Measurements from ENCODE around the gene MTSS2.

Gene MTSS2

GRCh38 chr16:70692130-70692872 is 6.4 kb upstream of the MTSS2 start:
- no peak overlapping the region for H3K56ac ChIP-seq (ENCODE audit: low read length)

GRCh38 chr16:70691223-70692129 is 5.6 kb upstream of the MTSS2 start:
- H2AK5ac ChIP-seq (ENCODE audit: low read length): no peak overlapping the region
- H2BK15ac ChIP-seq (replicated peaks; ENCODE audit: low read depth): no peak overlapping the region
- no peaks in the 10 kb centered on the region for H3K79me1 ChIP-seq (ENCODE audit: low read length)
- no peak overlapping the region for H3K56ac ChIP-seq (ENCODE audit: low read length)
- no peak overlapping the region for H4K8ac ChIP-seq (ENCODE audit: low read depth, low read length)
- no peak overlapping the region for H3K4ac ChIP-seq (ENCODE audit: low read depth, low read length)
- no peak overlapping the region for H3K4me2 ChIP-seq (ENCODE audit: low read length)
- DNase-seq: peak; percentile 87
- no peaks in the 10 kb centered on the region for H3K79me2 ChIP-seq (ENCODE audit: control insufficient read depth, insufficient read depth, low read length)
- no peak overlapping the region for H3K23ac ChIP-seq (ENCODE audit: low read length)
- no peak overlapping the region for H3K27ac ChIP-seq (ENCODE audit: low read depth, low read length)
- WGBS (ENCODE audit: extremely low coverage, insufficient coverage, low lambda C conversion rate): no CpG with 5 or more reads among the region's 26 CpGs
- peaks cover 6% of the 10 kb centered on the region for H3K4me1 ChIP-seq (ENCODE audit: control insufficient read depth, low read depth, low read length)
- no peak overlapping the region for H4K5ac ChIP-seq (ENCODE audit: low read length)
- no peak overlapping the region for H3K18ac ChIP-seq (ENCODE audit: low read length)
- no peak overlapping the region for H3K9ac ChIP-seq (ENCODE audit: low read length)
- no peaks in the 10 kb centered on the region for H3K27me3 ChIP-seq (ENCODE audit: insufficient read depth, low read length, poor library complexity)
- H3K4me3 ChIP-seq (ENCODE audit: low read length): no peak overlapping the region
- H2BK120ac ChIP-seq (ENCODE audit: low read depth, low read length): no peak overlapping the region
- no peaks in the 10 kb centered on the region for H3K36me3 ChIP-seq (ENCODE audit: control insufficient read depth, insufficient read depth, low read length)
- H2BK5ac ChIP-seq (ENCODE audit: low read length): no peak overlapping the region

More at GRCh38 chr16:70692130-70692872, 6.4 kb upstream of the MTSS2 start:
- Histone ChIP-seq H3K18ac (ENCODE audit: low read length) (no peak overlapping the region), H3K36me3 (ENCODE audit: control insufficient read depth, insufficient read depth, low read length) (no peaks in the 10 kb centered on the region), H3K9ac (ENCODE audit: low read length) (no peak overlapping the region), H3K79me2 (ENCODE audit: control insufficient read depth, insufficient read depth, low read length) (no peaks in the 10 kb centered on the region), H3K4me1 (ENCODE audit: control insufficient read depth, low read depth, low read length) (peaks cover 6% of the 10 kb centered on the region), H4K8ac (ENCODE audit: low read depth, low read length) (no peak overlapping the region), H3K4me3 (ENCODE audit: low read length) (no peak overlapping the region), H3K27me3 (ENCODE audit: insufficient read depth, low read length, poor library complexity) (no peaks in the 10 kb centered on the region), H2AK5ac (ENCODE audit: low read length) (no peak overlapping the region), H3K4me2 (ENCODE audit: low read length) (no peak overlapping the region), H2BK120ac (ENCODE audit: low read depth, low read length) (no peak overlapping the region), H2BK15ac (replicated peaks; ENCODE audit: low read depth) (no peak overlapping the region), H3K4ac (ENCODE audit: low read depth, low read length) (no peak overlapping the region), H2BK5ac (ENCODE audit: low read length) (no peak overlapping the region), H3K23ac (ENCODE audit: low read length) (no peak overlapping the region), H3K27ac (ENCODE audit: low read depth, low read length) (no peak overlapping the region), H3K79me1 (ENCODE audit: low read length) (no peaks in the 10 kb centered on the region), H4K5ac (ENCODE audit: low read length) (no peak overlapping the region)
- no CpG with 5 or more reads among the region's 14 CpGs for WGBS (ENCODE audit: extremely low coverage, insufficient coverage, low lambda C conversion rate)
- no peak for DNase-seq

- Histone ChIP-seq H3K36me3 (ENCODE audit: control insufficient read depth, insufficient read depth, low read length) (no peaks in the 10 kb centered on the region), H3K4me3 (ENCODE audit: low read length) (no peak overlapping the region)
- WGBS (ENCODE audit: extremely low coverage, insufficient coverage, low lambda C conversion rate): no CpG with 5 or more reads among the region's 16 CpGs
Measured at GRCh38 chr16:70689970-70690891, 4.4 kb upstream of the MTSS2 start.

GRCh38 chr16:70689035-70689969 is 3.4 kb upstream of the MTSS2 start:
- no peak overlapping the region for H4K8ac ChIP-seq (ENCODE audit: low read depth, low read length)
- no peaks in the 10 kb centered on the region for H3K27me3 ChIP-seq (ENCODE audit: insufficient read depth, low read length, poor library complexity)
- no peak overlapping the region for H3K4ac ChIP-seq (ENCODE audit: low read depth, low read length)
- no peak overlapping the region for H2BK5ac ChIP-seq (ENCODE audit: low read length)
- no peak overlapping the region for H2BK120ac ChIP-seq (ENCODE audit: low read depth, low read length)
- no peak overlapping the region for H3K56ac ChIP-seq (ENCODE audit: low read length)
- H3K9ac ChIP-seq (ENCODE audit: low read length): no peak overlapping the region
- DNase-seq: no peak
- no peak overlapping the region for H3K4me3 ChIP-seq (ENCODE audit: low read length)
- no peaks in the 10 kb centered on the region for H3K79me2 ChIP-seq (ENCODE audit: control insufficient read depth, insufficient read depth, low read length)
- no CpG with 5 or more reads among the region's 22 CpGs for WGBS (ENCODE audit: extremely low coverage, insufficient coverage, low lambda C conversion rate)
- H2BK15ac ChIP-seq (replicated peaks; ENCODE audit: low read depth): no peak overlapping the region
- H3K18ac ChIP-seq (ENCODE audit: low read length): no peak overlapping the region
- peaks cover 2% of the 10 kb centered on the region for H3K79me1 ChIP-seq (ENCODE audit: low read length)
- no peaks in the 10 kb centered on the region for H3K36me3 ChIP-seq (ENCODE audit: control insufficient read depth, insufficient read depth, low read length)
- no peak overlapping the region for H3K23ac ChIP-seq (ENCODE audit: low read length)
- no peak overlapping the region for H3K27ac ChIP-seq (ENCODE audit: low read depth, low read length)
- no peak overlapping the region for H3K4me2 ChIP-seq (ENCODE audit: low read length)
- no peak overlapping the region for H4K5ac ChIP-seq (ENCODE audit: low read length)
- no peaks in the 10 kb centered on the region for H3K4me1 ChIP-seq (ENCODE audit: control insufficient read depth, low read depth, low read length)
- H2AK5ac ChIP-seq (ENCODE audit: low read length): no peak overlapping the region

More at GRCh38 chr16:70689970-70690891, 4.4 kb upstream of the MTSS2 start:
- Histone ChIP-seq H3K79me1 (ENCODE audit: low read length) (no peaks in the 10 kb centered on the region), H4K5ac (ENCODE audit: low read length) (no peak overlapping the region), H3K27me3 (ENCODE audit: insufficient read depth, low read length, poor library complexity) (no peaks in the 10 kb centered on the region), H4K8ac (ENCODE audit: low read depth, low read length) (no peak overlapping the region), H3K4ac (ENCODE audit: low read depth, low read length) (no peak overlapping the region), H3K9ac (ENCODE audit: low read length) (no peak overlapping the region), H2BK15ac (replicated peaks; ENCODE audit: low read depth) (no peak overlapping the region), H3K18ac (ENCODE audit: low read length) (no peak overlapping the region), H3K4me2 (ENCODE audit: low read length) (no peak overlapping the region), H3K79me2 (ENCODE audit: control insufficient read depth, insufficient read depth, low read length) (no peaks in the 10 kb centered on the region), H2BK120ac (ENCODE audit: low read depth, low read length) (no peak overlapping the region), H3K27ac (ENCODE audit: low read depth, low read length) (no peak overlapping the region), H2AK5ac (ENCODE audit: low read length) (no peak overlapping the region), H3K23ac (ENCODE audit: low read length) (no peak overlapping the region), H3K56ac (ENCODE audit: low read length) (no peak overlapping the region), H3K4me1 (ENCODE audit: control insufficient read depth, low read depth, low read length) (no peaks in the 10 kb centered on the region), H2BK5ac (ENCODE audit: low read length) (no peak overlapping the region)
- no peak for DNase-seq

- Histone ChIP-seq H3K23ac (ENCODE audit: low read length) (no peak overlapping the region), H3K56ac (ENCODE audit: low read length) (no peak overlapping the region), H2BK120ac (ENCODE audit: low read depth, low read length) (no peak overlapping the region), H3K4me3 (ENCODE audit: low read length) (no peak overlapping the region), H3K18ac (ENCODE audit: low read length) (no peak overlapping the region), H3K4me2 (ENCODE audit: low read length) (no peak overlapping the region), H3K4ac (ENCODE audit: low read depth, low read length) (no peak overlapping the region), H3K27me3 (ENCODE audit: insufficient read depth, low read length, poor library complexity) (no peaks in the 10 kb centered on the region), H2BK15ac (replicated peaks; ENCODE audit: low read depth) (no peak overlapping the region), H3K27ac (ENCODE audit: low read depth, low read length) (no peak overlapping the region), H2BK5ac (ENCODE audit: low read length) (no peak overlapping the region), H3K9ac (ENCODE audit: low read length) (no peak overlapping the region), H3K79me1 (ENCODE audit: low read length) (peaks cover 2% of the 10 kb centered on the region), H3K4me1 (ENCODE audit: control insufficient read depth, low read depth, low read length) (no peaks in the 10 kb centered on the region), H3K79me2 (ENCODE audit: control insufficient read depth, insufficient read depth, low read length) (no peaks in the 10 kb centered on the region), H4K5ac (ENCODE audit: low read length) (no peak overlapping the region), H2AK5ac (ENCODE audit: low read length) (no peak overlapping the region), H4K8ac (ENCODE audit: low read depth, low read length) (no peak overlapping the region), H3K36me3 (ENCODE audit: control insufficient read depth, insufficient read depth, low read length) (no peaks in the 10 kb centered on the region)
- DNase-seq: no peak
- WGBS (ENCODE audit: extremely low coverage, insufficient coverage, low lambda C conversion rate): no CpG with 5 or more reads among the region's 8 CpGs
Measured at GRCh38 chr16:70688246-70688742, 2.4 kb upstream of the MTSS2 start.

Measured in mesendoderm (in vitro differentiated cells).